Stomach (tissue), 9 donors: ENCODE data around the gene MEF2A. TPM values are rescaled to one million over a fixed set of nuclear protein-coding genes. Genes with fewer than 3 reads are reported as not detected.
A peak's percentile ranks its signal among the peaks of the same experiment; 100 is the strongest.
"Not testable (repeated sequence)": the region's sequence is repeated elsewhere in the genome, so short reads cannot be mapped to it uniquely, and the experiment has no call there.

Source experiments
- DNase-seq, 2 donors: peaks; one replicate each; pipeline versions ENCODE4 v3.0.0 to v3.0.0-alpha.2; 2013 to 2019
- H3K27ac ChIP-seq, 5 donors: fragments of 200-600 bp in 4 of 5; sonication (generic) in 4 of 5; one replicate each; pipeline ENCODE4 v1.5.1; 2013 to 2019; ENCODE audit warnings: mild to moderate bottlenecking in 1 of 5, moderate library complexity in 1 of 5
- H3K27me3 ChIP-seq, 3 donors: fragments of 200-600 bp; sonication (generic); one replicate each; pipeline ENCODE4 v1.5.1; 2017 to 2019; ENCODE audit warnings: mixed run types in 1 of 3
- H3K36me3 ChIP-seq, 4 donors: fragments of 200-600 bp; sonication (generic); 1 replicate in 3 of 4; 2 replicates in 1 of 4; pipeline ENCODE4 v1.5.1; 2016 to 2019
- H3K4me1 ChIP-seq, 4 donors: fragments of 200-600 bp; sonication (generic); one replicate each; pipeline ENCODE4 v1.5.1; 2016 to 2019
- H3K4me3 ChIP-seq, 4 donors: fragments of 200-600 bp; sonication (generic) in 3 of 4; one replicate each; pipeline ENCODE4 v1.5.1; 2016 to 2019; ENCODE audit warnings: mild to moderate bottlenecking in 1 of 4
- H3K9me3 ChIP-seq, 4 donors: fragments of 200-600 bp; sonication (generic); one replicate each; pipeline ENCODE4 v1.5.1; 2016 to 2019
- EP300 ChIP-seq: sonication (generic); formaldehyde crosslinking; IDR thresholded peaks from one replicate; pipeline ENCODE4 v1.6.1; 2017; ENCODE audit warnings: antibody characterized with exemption
- POLR2A ChIP-seq, 4 donors: fragments of 450-650 bp; IDR thresholded peaks; one replicate each; pipeline ENCODE4 v1.6.1; 2016; ENCODE audit warnings: antibody characterized with exemption in 4 of 4, control low read depth in 2 of 4, mild to moderate bottlenecking in 1 of 4, moderate library complexity in 1 of 4
- POLR2AphosphoS5 ChIP-seq, 3 donors: sonication (generic); formaldehyde crosslinking; IDR thresholded peaks; one replicate each; pipeline ENCODE4 v1.6.1; 2016; ENCODE audit warnings: antibody characterized with exemption in 3 of 3
- WGBS, 5 donors: extraction: QIAGEN DNeasy Blood & Tissue Kit in 3 of 5; methylation state at CpG; one replicate each; pipeline versions ENCODE4 v1.1.5 to v1.1.7; 2013 to 2018; 5-methylcytosine and 5-hydroxymethylcytosine counted together
- intact Hi-C: fragments of 100-400 bp; cut with DNase I; formaldehyde crosslinking; loops from one replicate; pipeline ENCODE4 v1.15.1; 2023; ENCODE audit warnings: low total_unique reads
- polyA plus RNA-seq, 3 donors: library from polyadenylated mRNA; stranded (reverse); fragments of 200-250 nt; gene quantifications; one replicate each; pipeline ENCODE4 v1.2.3, GENCODE V29; 2013
- total RNA-seq, 5 donors: library from RNA; depleted of rRNA; stranded (reverse); fragments of >200 nt; gene quantifications; one replicate each; pipeline versions ENCODE4 v1.1.0 to v1.2.3, GENCODE V29; 2014 to 2016
- TF ChIP-seq, protein P1 (sequence below), 7 experiments: fragments of 450-650 bp in 4 of 7; fragments of 200-600 bp in 3 of 7; sonication (generic) in 3 of 7; IDR thresholded peaks; one replicate each; pipeline ENCODE4 v1.5.1; 2016 to 2019; ENCODE audit warnings: antibody characterized with exemption in 7 of 7, control low read depth in 2 of 7, mild to moderate bottlenecking in 1 of 7
- donor health status: healthy with polysubstance abuse.
- donor health status: Bipolar disorder and iron deficiency.
- donor health status: healthy.

Gene MEF2A
- total and polyA plus RNA-seq, 8 donors: 11.0 to 85.2 (median 26.7) TPM

GRCh38 chr15:99733268-99734039 lies 167.7 kb downstream of the MEF2A start, which contains the start of gene LYSMD4:
Gene LYSMD4, minus strand, starts transcription at chr15:99733437. Its CDS starts 1,438 bp downstream, at chr15:99731999.
- DNase-seq: peak; percentile 99
- Histone ChIP-seq H3K4me3 (peak within 1 kb of the TSS; percentile 65 to 99 (median 90)), H3K4me1 (peaks cover 0 to 37% (median 32%) of the 10 kb centered on the region in 4 donors), H3K36me3 (peaks cover 0 to 10% (median 10%) of the 10 kb centered on the region in 4 donors), H3K27me3 (no peaks in the 10 kb centered on the region), H3K9me3 (no peaks in the 10 kb centered on the region), H3K27ac (peak within 1 kb of the TSS; percentile 84 to 95 (median 89))
- WGBS, 5 donors: 9 to 30% (median 15%) methylated on average over 18 to 69 of the region's 69 CpGs
- intact Hi-C loops: no loop called here
- TF ChIP-seq POLR2AphosphoS5 (IDR thresholded peaks at IDR 0.05): peak; percentile 40 to 73 (median 73)
- TF ChIP-seq, protein P1, sequence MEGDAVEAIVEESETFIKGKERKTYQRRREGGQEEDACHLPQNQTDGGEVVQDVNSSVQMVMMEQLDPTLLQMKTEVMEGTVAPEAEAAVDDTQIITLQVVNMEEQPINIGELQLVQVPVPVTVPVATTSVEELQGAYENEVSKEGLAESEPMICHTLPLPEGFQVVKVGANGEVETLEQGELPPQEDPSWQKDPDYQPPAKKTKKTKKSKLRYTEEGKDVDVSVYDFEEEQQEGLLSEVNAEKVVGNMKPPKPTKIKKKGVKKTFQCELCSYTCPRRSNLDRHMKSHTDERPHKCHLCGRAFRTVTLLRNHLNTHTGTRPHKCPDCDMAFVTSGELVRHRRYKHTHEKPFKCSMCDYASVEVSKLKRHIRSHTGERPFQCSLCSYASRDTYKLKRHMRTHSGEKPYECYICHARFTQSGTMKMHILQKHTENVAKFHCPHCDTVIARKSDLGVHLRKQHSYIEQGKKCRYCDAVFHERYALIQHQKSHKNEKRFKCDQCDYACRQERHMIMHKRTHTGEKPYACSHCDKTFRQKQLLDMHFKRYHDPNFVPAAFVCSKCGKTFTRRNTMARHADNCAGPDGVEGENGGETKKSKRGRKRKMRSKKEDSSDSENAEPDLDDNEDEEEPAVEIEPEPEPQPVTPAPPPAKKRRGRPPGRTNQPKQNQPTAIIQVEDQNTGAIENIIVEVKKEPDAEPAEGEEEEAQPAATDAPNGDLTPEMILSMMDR (IDR thresholded peaks at IDR 0.05): no peak

- Histone ChIP-seq H3K4me1 (peaks cover 0 to 37% (median 32%) of the 10 kb centered on the region in 4 donors), H3K4me3 (peak overlapping the region; percentile 65 to 99 (median 90)), H3K27ac (peak overlapping the region in 4 of 5 donors; percentile 84 to 95 (median 90))
- intact Hi-C loops, H3K9me3 ChIP-seq, DNase-seq, H3K36me3 ChIP-seq, H3K27me3 ChIP-seq: not testable (repeated sequence)
- WGBS, 5 donors: 88 to 94% (median 91%) methylated on average over 13 of the region's 13 CpGs
Measured at GRCh38 chr15:99734040-99734291, 168.2 kb downstream of the MEF2A start.

- intact Hi-C loops: no loop called here
- H3K27ac ChIP-seq: no peak overlapping the region
- no peak for DNase-seq
Measured at GRCh38 chr15:99734575-99734974, 168.8 kb downstream of the MEF2A start.

DNA sequence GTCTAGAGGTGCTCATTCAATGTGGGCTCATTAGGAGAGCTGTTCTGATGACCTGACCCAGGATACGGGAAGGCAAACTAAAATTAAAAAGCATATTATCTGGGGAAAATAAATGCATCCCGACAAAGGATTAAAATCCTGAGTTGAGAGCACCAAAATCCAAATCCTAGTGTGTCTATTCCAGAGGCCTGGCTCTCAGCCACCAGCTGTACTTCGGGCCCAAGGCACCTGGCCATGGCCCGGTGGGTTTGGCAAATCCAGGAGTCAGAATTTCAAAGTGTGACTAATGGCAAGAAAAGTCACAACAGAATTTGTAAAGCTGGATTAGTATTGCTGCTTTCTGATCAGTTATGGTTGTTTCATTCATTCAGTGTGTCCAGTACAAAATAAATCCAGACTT lies 170.1 kb downstream of the MEF2A start:
- Histone ChIP-seq H3K27ac (no peak overlapping the region), H3K9me3 (no peaks in the 10 kb centered on the region), H3K4me1 (peaks cover 0 to 24% (median 20%) of the 10 kb centered on the region in 4 donors), H3K36me3 (no peaks in the 10 kb centered on the region), H3K27me3 (no peaks in the 10 kb centered on the region), H3K4me3 (no peak overlapping the region)
- intact Hi-C loops: no loop called here
- no peak for DNase-seq
- 77 to 89% (median 86%) methylated on average over 4 of the region's 4 CpGs for WGBS, 5 donors
- TF ChIP-seq POLR2A (IDR thresholded peaks at IDR 0.05) (no peak), POLR2AphosphoS5 (IDR thresholded peaks at IDR 0.05) (no peak), EP300 (no peak)
- TF ChIP-seq, protein P1 (IDR thresholded peaks at IDR 0.05): no peak

More at GRCh38 chr15:99734575-99734974, 168.8 kb downstream of the MEF2A start:
- Histone ChIP-seq H3K4me1 (peaks cover 0 to 36% (median 30%) of the 10 kb centered on the region in 4 donors), H3K27me3 (no peaks in the 10 kb centered on the region), H3K36me3 (no peaks in the 10 kb centered on the region), H3K9me3 (no peaks in the 10 kb centered on the region), H3K4me3 (no peak overlapping the region)
- TF ChIP-seq POLR2AphosphoS5 (IDR thresholded peaks at IDR 0.05): no peak
- no peak for TF ChIP-seq EP300
- TF ChIP-seq, protein P1 (IDR thresholded peaks at IDR 0.05): no peak
- TF ChIP-seq POLR2A (IDR thresholded peaks at IDR 0.05): no peak
- WGBS, 5 donors: 81 to 100% (median 85%) methylated on average over 1 of the region's 1 CpG

DNA sequence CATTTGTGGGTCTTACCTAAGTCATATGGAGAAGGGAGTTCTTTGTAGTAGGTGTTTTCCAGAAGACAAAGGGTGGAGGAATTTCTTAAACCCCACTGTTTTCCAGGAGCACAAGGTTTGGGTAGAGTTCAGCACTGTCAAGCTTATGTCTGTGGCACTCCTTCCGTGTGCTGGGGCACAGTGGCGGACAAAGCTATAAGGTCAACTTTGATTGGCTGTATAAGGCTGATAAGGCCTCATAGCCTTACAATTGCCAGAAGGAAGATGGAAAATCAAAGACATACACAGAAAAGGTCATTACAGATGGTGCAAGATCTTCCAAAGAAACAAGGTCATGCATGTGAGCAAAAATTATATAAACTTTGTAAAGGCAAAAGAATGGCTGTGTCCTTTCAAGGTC lies 170.9 kb downstream of the MEF2A start:
- H3K36me3 ChIP-seq: no peaks in the 10 kb centered on the region
- no peak overlapping the region for H3K27ac ChIP-seq
- 34 to 60% (median 37%) methylated on average over 2 of the region's 2 CpGs for WGBS, 5 donors
- DNase-seq: no peak
- peaks cover 0 to 15% (median 11%) of the 10 kb centered on the region in 4 donors for H3K4me1 ChIP-seq
- TF ChIP-seq POLR2A (IDR thresholded peaks at IDR 0.05) (no peak), EP300 (no peak)
- intact Hi-C loops: no loop called here
- no peaks in the 10 kb centered on the region for H3K9me3 ChIP-seq
- no peak overlapping the region for H3K4me3 ChIP-seq
- H3K27me3 ChIP-seq: no peaks in the 10 kb centered on the region
